ENCODE results near the gene PPP6R1. TPM values are rescaled to one million over a fixed set of nuclear protein-coding genes. Genes with fewer than 3 reads are reported as not detected.
A peak's percentile ranks its signal among the peaks of the same experiment; 100 is the strongest.

Gene PPP6R1
- total RNA-seq, 1 experiment from 2014 or later = 134 TPM

- peak; percentile 68 for DNase-seq
- Histone ChIP-seq H3K27ac (ENCODE audit: low read length) (peak overlapping the region; percentile 98), H3K4me3 (ENCODE audit: low read length) (peak overlapping the region; percentile 84), H3K9me2 (replicated peaks; ENCODE audit: insufficient read depth, low read length) (no peaks in the 10 kb centered on the region), H4K20me1 (ENCODE audit: insufficient read depth, low read depth, low read length) (peaks cover 17% of the 10 kb centered on the region; the same call in 1 of the 2 replicates), H3K9ac (ENCODE audit: low read length) (peak overlapping the region; percentile 96), H3K27me3 (ENCODE audit: low read length) (no peaks in the 10 kb centered on the region), H3K9me3 (ENCODE audit: low read length) (no peaks in the 10 kb centered on the region), H3K79me2 (ENCODE audit: low read length) (peaks cover 40% of the 10 kb centered on the region), H2AFZ (ENCODE audit: low read length) (no peak overlapping the region), H3K4me1 (ENCODE audit: low read length) (peaks cover 53% of the 10 kb centered on the region), H3K4me2 (ENCODE audit: low read depth, low read length, poor library complexity, severe bottlenecking) (peak overlapping the region; percentile 96), H3K36me3 (ENCODE audit: insufficient read depth, low read length) (peaks cover 10% of the 10 kb centered on the region)
Measured at GRCh38 chr19:55259540-55260210, 858 bp upstream of the PPP6R1 start.

- peak overlapping the region; percentile 84 for H3K4me3 ChIP-seq (ENCODE audit: low read length)
- peaks cover 10% of the 10 kb centered on the region for H3K36me3 ChIP-seq (ENCODE audit: insufficient read depth, low read length)
- H3K9me3 ChIP-seq (ENCODE audit: low read length) = no peaks in the 10 kb centered on the region
- H3K27me3 ChIP-seq (ENCODE audit: low read length) = no peaks in the 10 kb centered on the region
- peak overlapping the region; percentile 96 for H3K9ac ChIP-seq (ENCODE audit: low read length)
- no peak overlapping the region for H2AFZ ChIP-seq (ENCODE audit: low read length)
- H3K27ac ChIP-seq (ENCODE audit: low read length) = peak overlapping the region; percentile 98
- H3K4me2 ChIP-seq (ENCODE audit: low read depth, low read length, poor library complexity, severe bottlenecking) = peak overlapping the region; percentile 96
- H3K79me2 ChIP-seq (ENCODE audit: low read length) = peaks cover 51% of the 10 kb centered on the region
- H3K4me1 ChIP-seq (ENCODE audit: low read length) = peaks cover 54% of the 10 kb centered on the region
- H4K20me1 ChIP-seq (ENCODE audit: insufficient read depth, low read depth, low read length) = peaks cover 17% of the 10 kb centered on the region; the same call in 1 of the 2 replicates
- H3K9me2 ChIP-seq (replicated peaks; ENCODE audit: insufficient read depth, low read length) = no peaks in the 10 kb centered on the region
- peak; percentile 79 for DNase-seq
Measured at GRCh38 chr19:55258476-55258827, 365 bp downstream of the PPP6R1 start.

GRCh38 chr19:55257461-55258420, 1.1 kb downstream of the PPP6R1 start:
- Histone ChIP-seq H2AFZ (ENCODE audit: low read length) (no peak overlapping the region), H3K9me2 (replicated peaks; ENCODE audit: insufficient read depth, low read length) (no peaks in the 10 kb centered on the region), H3K4me1 (ENCODE audit: low read length) (peaks cover 59% of the 10 kb centered on the region), H3K4me3 (ENCODE audit: low read length) (peak overlapping the region; percentile 84), H3K79me2 (ENCODE audit: low read length) (peaks cover 59% of the 10 kb centered on the region), H3K36me3 (ENCODE audit: insufficient read depth, low read length) (peaks cover 17% of the 10 kb centered on the region), H3K27me3 (ENCODE audit: low read length) (no peaks in the 10 kb centered on the region), H4K20me1 (ENCODE audit: insufficient read depth, low read depth, low read length) (peaks cover 23% of the 10 kb centered on the region; the same call in 1 of the 2 replicates), H3K27ac (ENCODE audit: low read length) (peak overlapping the region; percentile 98), H3K9me3 (ENCODE audit: low read length) (no peaks in the 10 kb centered on the region), H3K4me2 (ENCODE audit: low read depth, low read length, poor library complexity, severe bottlenecking) (peak overlapping the region; percentile 96), H3K9ac (ENCODE audit: low read length) (peak overlapping the region; percentile 96)
- DNase-seq = peak; percentile 75

- Histone ChIP-seq H3K36me3 (ENCODE audit: insufficient read depth, low read length) (peaks cover 16% of the 10 kb centered on the region), H3K79me2 (ENCODE audit: low read length) (peaks cover 68% of the 10 kb centered on the region), H3K9ac (ENCODE audit: low read length) (peak overlapping the region; percentile 96), H4K20me1 (ENCODE audit: insufficient read depth, low read depth, low read length) (peaks cover 25% of the 10 kb centered on the region), H3K27me3 (ENCODE audit: low read length) (no peaks in the 10 kb centered on the region), H3K4me2 (ENCODE audit: low read depth, low read length, poor library complexity, severe bottlenecking) (peak overlapping the region; percentile 96), H3K9me3 (ENCODE audit: low read length) (no peaks in the 10 kb centered on the region), H3K27ac (ENCODE audit: low read length) (peak overlapping the region; percentile 98), H3K4me1 (ENCODE audit: low read length) (peaks cover 69% of the 10 kb centered on the region), H2AFZ (ENCODE audit: low read length) (no peak overlapping the region), H3K4me3 (ENCODE audit: low read length) (peak overlapping the region; percentile 84), H3K9me2 (replicated peaks; ENCODE audit: insufficient read depth, low read length) (no peaks in the 10 kb centered on the region)
- peak; percentile 75 for DNase-seq
Measured at GRCh38 chr19:55256562-55257460, 2.0 kb downstream of the PPP6R1 start.

GRCh38 chr19:55255618-55256423, 3.0 kb downstream of the PPP6R1 start:
- peak overlapping the region; percentile 96 for H3K4me2 ChIP-seq (ENCODE audit: low read depth, low read length, poor library complexity, severe bottlenecking)
- peak overlapping the region; percentile 84 for H3K4me3 ChIP-seq (ENCODE audit: low read length)
- H3K27ac ChIP-seq (ENCODE audit: low read length) = peak overlapping the region; percentile 98
- H3K27me3 ChIP-seq (ENCODE audit: low read length) = no peaks in the 10 kb centered on the region
- H3K4me1 ChIP-seq (ENCODE audit: low read length) = peaks cover 75% of the 10 kb centered on the region
- H3K9ac ChIP-seq (ENCODE audit: low read length) = peak overlapping the region; percentile 96
- no peaks in the 10 kb centered on the region for H3K9me3 ChIP-seq (ENCODE audit: low read length)
- peaks cover 35% of the 10 kb centered on the region for H4K20me1 ChIP-seq (ENCODE audit: insufficient read depth, low read depth, low read length)
- peaks cover 78% of the 10 kb centered on the region for H3K79me2 ChIP-seq (ENCODE audit: low read length)
- peaks cover 26% of the 10 kb centered on the region for H3K36me3 ChIP-seq (ENCODE audit: insufficient read depth, low read length)
- peak; percentile 91 for DNase-seq
- H3K9me2 ChIP-seq (replicated peaks; ENCODE audit: insufficient read depth, low read length) = no peaks in the 10 kb centered on the region
- no peak overlapping the region for H2AFZ ChIP-seq (ENCODE audit: low read length)

GRCh38 chr19:55254625-55254977, 4.2 kb downstream of the PPP6R1 start:
- Histone ChIP-seq H3K9ac (ENCODE audit: low read length) (peak overlapping the region; percentile 96), H3K4me3 (ENCODE audit: low read length) (peak overlapping the region; percentile 84), H3K9me3 (ENCODE audit: low read length) (no peaks in the 10 kb centered on the region), H3K9me2 (replicated peaks; ENCODE audit: insufficient read depth, low read length) (no peaks in the 10 kb centered on the region), H3K4me1 (ENCODE audit: low read length) (peaks cover 63% of the 10 kb centered on the region), H2AFZ (ENCODE audit: low read length) (no peak overlapping the region), H3K36me3 (ENCODE audit: insufficient read depth, low read length) (peaks cover 27% of the 10 kb centered on the region), H3K79me2 (ENCODE audit: low read length) (peaks cover 90% of the 10 kb centered on the region), H3K4me2 (ENCODE audit: low read depth, low read length, poor library complexity, severe bottlenecking) (peak overlapping the region; percentile 96), H4K20me1 (ENCODE audit: insufficient read depth, low read depth, low read length) (peaks cover 48% of the 10 kb centered on the region), H3K27ac (ENCODE audit: low read length) (peak overlapping the region; percentile 98), H3K27me3 (ENCODE audit: low read length) (no peaks in the 10 kb centered on the region)
- peak; percentile 67 for DNase-seq

GRCh38 chr19:55253842-55254624, 4.8 kb downstream of the PPP6R1 start:
- Histone ChIP-seq H4K20me1 (ENCODE audit: insufficient read depth, low read depth, low read length) (peaks cover 51% of the 10 kb centered on the region), H3K27ac (ENCODE audit: low read length) (peak overlapping the region; percentile 98), H3K9me2 (replicated peaks; ENCODE audit: insufficient read depth, low read length) (no peaks in the 10 kb centered on the region), H3K79me2 (ENCODE audit: low read length) (peaks cover 96% of the 10 kb centered on the region), H3K4me1 (ENCODE audit: low read length) (peaks cover 60% of the 10 kb centered on the region), H2AFZ (ENCODE audit: low read length) (no peak overlapping the region), H3K36me3 (ENCODE audit: insufficient read depth, low read length) (peaks cover 27% of the 10 kb centered on the region), H3K9ac (ENCODE audit: low read length) (peak overlapping the region; percentile 96), H3K4me2 (ENCODE audit: low read depth, low read length, poor library complexity, severe bottlenecking) (peak overlapping the region; percentile 96), H3K9me3 (ENCODE audit: low read length) (no peaks in the 10 kb centered on the region), H3K27me3 (ENCODE audit: low read length) (no peaks in the 10 kb centered on the region), H3K4me3 (ENCODE audit: low read length) (peak overlapping the region; percentile 84)
- DNase-seq = peak; percentile 97
